SH-SY5Y (cell line): Measurements from ENCODE around the gene NECTIN3.

Source experiments
- GATA2 ChIP-seq: IDR thresholded peaks from 2 replicates; pipeline ENCODE4 v1.6.1; 2011; ENCODE audit warnings: mild to moderate bottlenecking, low read depth, low read length
- GATA3 ChIP-seq: IDR thresholded peaks from 2 replicates; pipeline ENCODE4 v1.6.1; 2011; ENCODE audit warnings: low read depth, mild to moderate bottlenecking, low read length, moderate library complexity

- no peak for TF ChIP-seq GATA2
- no peak for TF ChIP-seq GATA3
These were observed 26.1 kb upstream of the NECTIN3 start for GRCh38 chr3:111045564-111045963.
